Lung (tissue), 12 donors: Measurements from ENCODE around the gene SLC28A1. TPM values are rescaled to one million over a fixed set of nuclear protein-coding genes. Genes with fewer than 3 reads are reported as not detected.

ENCODE experiments used
- ATAC-seq: fragments of 200-7000 bp; cut with Tn5 transposase; one replicate; pipeline ENCODE4 v1.9.1; 2020; ENCODE audit warnings: moderate number of reproducible peaks; ENCODE audit not compliant: insufficient read depth, low FRiP score
- DNase-seq, 3 donors: peaks; one replicate each; pipeline ENCODE4 v3.0.0-alpha.2; 2013 to 2017
- H3K27ac ChIP-seq, 2 donors: one replicate each; pipeline ENCODE4 v1.5.1; 2013; ENCODE audit warnings: mild to moderate bottlenecking in 2 of 2, moderate library complexity in 2 of 2, control low read depth in 1 of 2, inconsistent platforms in 1 of 2, low read depth in 1 of 2, low read length in 1 of 2
- H3K27me3 ChIP-seq, 3 donors: one replicate each; pipeline ENCODE4 v1.5.1; 2013; ENCODE audit warnings: low read length in 2 of 3; ENCODE audit not compliant: control insufficient read depth in 3 of 3, insufficient read depth in 3 of 3
- H3K36me3 ChIP-seq, 4 donors: one replicate each; pipeline ENCODE4 v1.5.1; 2013; ENCODE audit warnings: low read length in 4 of 4, mild to moderate bottlenecking in 1 of 4, moderate library complexity in 1 of 4; ENCODE audit not compliant: control insufficient read depth in 4 of 4, insufficient read depth in 4 of 4
- H3K4me1 ChIP-seq, 5 donors: one replicate each; pipeline ENCODE4 v1.5.1; 2013; ENCODE audit warnings: low read length in 5 of 5, mild to moderate bottlenecking in 2 of 5, moderate library complexity in 1 of 5; ENCODE audit not compliant: control insufficient read depth in 5 of 5, insufficient read depth in 5 of 5
- H3K4me3 ChIP-seq: one replicate; pipeline ENCODE4 v1.5.1; 2013; ENCODE audit warnings: mild to moderate bottlenecking, control low read depth, moderate library complexity
- H3K9ac ChIP-seq, 2 donors: one replicate each; pipeline ENCODE4 v1.5.1; 2013; ENCODE audit warnings: low read length in 2 of 2, control low read depth in 1 of 2; ENCODE audit not compliant: insufficient read depth in 1 of 2
- H3K9me3 ChIP-seq, 4 donors: one replicate each; pipeline ENCODE4 v1.5.1; 2013; ENCODE audit warnings: low read length in 3 of 4, mild to moderate bottlenecking in 1 of 4, moderate library complexity in 1 of 4; ENCODE audit not compliant: control insufficient read depth in 4 of 4, insufficient read depth in 3 of 4
- whole genome bisulfite sequencing, 2 donors: extraction: QIAGEN DNeasy Blood & Tissue Kit; methylation state at CpG; one replicate each; pipeline ENCODE4 v1.1.7; 2013; 5-methylcytosine and 5-hydroxymethylcytosine counted together
- polyA plus RNA-seq, 2 donors: library from polyadenylated mRNA; stranded (reverse); fragments of 200-250 nt; gene quantifications; one replicate each; pipeline ENCODE4 v1.2.1, GENCODE V29; 2013
- total RNA-seq, 2 donors: library from RNA; depleted of rRNA in 1 of 2; stranded (reverse); fragments of >200 nt in 1 of 2; gene quantifications; one replicate each; pipeline ENCODE4 v1.2.1, GENCODE V29; 2014 to 2021
- TF ChIP-seq, protein P1 (sequence below): IDR thresholded peaks from 2 replicates; pipeline ENCODE4 v1.5.1; 2012; ENCODE audit warnings: mild to moderate bottlenecking; ENCODE audit errors: control extremely low read depth, extremely low read depth
- donor health status: control.
- donor health status: control.
- donor health status: Bipolar disorder and iron deficiency.
- donor health status: healthy.
- donor health status: DM: yes; HTN: yes; CAD: no.

Gene SLC28A1
- total and polyA plus RNA-seq, 4 donors: 0.06 TPM; not detected in 3

DNA sequence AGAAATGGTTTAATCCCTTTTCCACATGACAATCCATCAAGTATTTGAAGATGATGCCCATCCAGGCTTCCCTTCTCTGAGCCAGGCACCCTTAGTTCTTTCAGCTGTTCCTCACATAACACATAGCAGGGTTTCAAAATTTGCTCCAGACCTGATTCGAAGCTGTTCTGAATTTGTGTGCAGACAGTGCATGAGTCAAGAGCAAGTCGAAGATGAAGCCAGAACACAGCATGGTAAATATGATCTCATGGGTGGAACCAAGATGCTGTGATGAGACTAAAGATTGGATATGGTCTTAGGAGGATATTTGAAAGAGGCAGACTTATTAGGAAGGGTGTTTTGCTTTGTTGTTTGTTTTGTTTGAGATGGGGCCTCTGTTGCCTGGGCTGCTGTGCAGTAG lies 64.6 kb downstream of the SLC28A1 start:
- 93 to 97% methylated on average over 2 of the region's 2 CpGs for WGBS, 2 donors
- Histone ChIP-seq H3K27ac (no peak overlapping the region), H3K4me1 (no peaks in the 10 kb centered on the region), H3K9me3 (no peaks in the 10 kb centered on the region), H3K4me3 (no peak overlapping the region), H3K9ac (no peak overlapping the region), H3K36me3 (no peaks in the 10 kb centered on the region), H3K27me3 (no peaks in the 10 kb centered on the region)
- TF ChIP-seq, protein P1, sequence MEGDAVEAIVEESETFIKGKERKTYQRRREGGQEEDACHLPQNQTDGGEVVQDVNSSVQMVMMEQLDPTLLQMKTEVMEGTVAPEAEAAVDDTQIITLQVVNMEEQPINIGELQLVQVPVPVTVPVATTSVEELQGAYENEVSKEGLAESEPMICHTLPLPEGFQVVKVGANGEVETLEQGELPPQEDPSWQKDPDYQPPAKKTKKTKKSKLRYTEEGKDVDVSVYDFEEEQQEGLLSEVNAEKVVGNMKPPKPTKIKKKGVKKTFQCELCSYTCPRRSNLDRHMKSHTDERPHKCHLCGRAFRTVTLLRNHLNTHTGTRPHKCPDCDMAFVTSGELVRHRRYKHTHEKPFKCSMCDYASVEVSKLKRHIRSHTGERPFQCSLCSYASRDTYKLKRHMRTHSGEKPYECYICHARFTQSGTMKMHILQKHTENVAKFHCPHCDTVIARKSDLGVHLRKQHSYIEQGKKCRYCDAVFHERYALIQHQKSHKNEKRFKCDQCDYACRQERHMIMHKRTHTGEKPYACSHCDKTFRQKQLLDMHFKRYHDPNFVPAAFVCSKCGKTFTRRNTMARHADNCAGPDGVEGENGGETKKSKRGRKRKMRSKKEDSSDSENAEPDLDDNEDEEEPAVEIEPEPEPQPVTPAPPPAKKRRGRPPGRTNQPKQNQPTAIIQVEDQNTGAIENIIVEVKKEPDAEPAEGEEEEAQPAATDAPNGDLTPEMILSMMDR: no peak
- DNase-seq (no peak), ATAC-seq (no peak)

DNA sequence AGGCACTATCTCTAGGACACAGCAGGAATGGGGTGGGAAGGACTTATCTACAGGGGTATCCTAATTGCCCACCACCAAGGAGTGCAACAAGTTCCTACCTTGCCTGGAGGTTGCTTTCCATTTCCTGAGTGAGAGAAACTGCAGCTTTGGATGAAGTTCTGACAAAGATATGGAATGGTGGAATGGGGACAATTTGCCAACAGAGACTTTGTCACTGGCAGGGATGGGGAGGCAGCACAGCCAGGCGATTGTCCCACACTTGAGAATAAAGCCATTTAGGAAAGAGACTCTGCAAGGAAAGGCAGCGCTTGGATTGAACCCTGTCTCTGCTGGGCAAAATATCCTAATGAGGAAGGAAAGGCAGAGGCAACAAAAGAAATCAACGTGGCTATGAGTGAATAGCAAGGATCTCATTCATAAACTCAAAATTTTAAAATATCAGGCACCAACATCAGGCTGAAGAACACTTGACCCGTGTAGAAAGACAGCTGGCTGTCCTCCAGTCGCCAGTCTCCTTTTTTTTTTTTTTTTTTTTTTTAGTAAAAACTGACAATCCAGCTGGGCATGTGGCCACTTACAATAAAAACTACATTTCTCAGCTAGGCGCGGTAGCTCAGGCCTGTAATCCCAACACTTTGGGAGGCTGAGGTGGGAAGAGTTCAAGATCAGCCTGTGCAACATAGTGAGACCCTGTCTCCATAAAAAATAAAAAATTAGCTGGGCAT lies 65.5 kb downstream of the SLC28A1 start:
- Histone ChIP-seq H3K27me3 (no peaks in the 10 kb centered on the region), H3K4me1 (no peaks in the 10 kb centered on the region), H3K9ac (no peak overlapping the region), H3K4me3 (no peak overlapping the region), H3K27ac (no peak overlapping the region), H3K9me3 (peaks cover 0 to 2% (median 0%) of the 10 kb centered on the region in 4 donors), H3K36me3 (no peaks in the 10 kb centered on the region)
- DNase-seq (no peak), ATAC-seq (no peak)
- TF ChIP-seq, protein P1: no peak
- WGBS, 2 donors: 55 to 80% methylated on average over 7 of the region's 7 CpGs

DNA sequence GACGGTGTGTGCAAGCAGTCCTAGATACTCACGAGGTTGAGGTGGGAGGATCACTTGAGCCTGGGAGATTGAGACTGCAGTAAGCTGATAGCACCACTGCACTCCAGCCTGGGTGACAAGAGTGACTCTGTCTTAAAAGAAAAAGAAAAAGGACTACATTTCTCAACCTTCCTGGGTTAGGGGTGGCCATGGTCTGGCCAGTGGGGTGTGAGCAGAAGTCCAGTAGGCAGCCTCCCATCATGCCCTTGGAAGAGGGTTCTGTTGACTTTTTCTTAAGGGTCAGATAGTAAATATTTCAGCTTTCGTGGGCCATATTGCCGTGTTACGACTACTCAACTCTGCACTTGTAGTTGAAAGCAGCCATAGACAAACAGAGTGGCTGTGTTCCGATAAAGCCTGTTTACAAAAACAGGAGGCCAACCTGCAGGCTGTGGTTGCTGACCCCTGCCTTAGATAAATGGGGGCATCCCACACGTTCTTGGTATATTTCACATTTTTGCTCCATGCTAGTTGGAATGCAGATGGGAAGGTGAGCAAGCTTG lies 66.2 kb downstream of the SLC28A1 start:
- no peak overlapping the region for H3K9ac ChIP-seq
- TF ChIP-seq, protein P1: no peak
- 66 to 86% methylated on average over 7 of the region's 7 CpGs for WGBS, 2 donors
- H3K4me1 ChIP-seq: peaks cover 0 to 4% (median 0%) of the 10 kb centered on the region in 5 donors
- H3K36me3 ChIP-seq: no peaks in the 10 kb centered on the region
- DNase-seq: no peak
- H3K27me3 ChIP-seq: no peaks in the 10 kb centered on the region
- no peak for ATAC-seq
- no peak overlapping the region for H3K27ac ChIP-seq
- no peak overlapping the region for H3K4me3 ChIP-seq
- H3K9me3 ChIP-seq: peaks cover 0 to 2% (median 0%) of the 10 kb centered on the region in 4 donors
